Astrocyte of the cerebellum (primary cell): ENCODE data around the gene LRRC36.
"Not testable (repeated sequence)": the region's sequence is repeated elsewhere in the genome, so short reads cannot be mapped to it uniquely, and the experiment has no call there.

Source experiments
- DNase-seq: peaks from one replicate; pipeline ENCODE4 v3.0.0-alpha.2; 2011; ENCODE audit warnings: low read depth
- H3K4me3 ChIP-seq: 2 replicates; pipeline ENCODE4 v1.5.1; 2011; ENCODE audit warnings: mild to moderate bottlenecking, low read depth, low read length, moderate library complexity
- CTCF ChIP-seq: IDR thresholded peaks from 2 replicates; pipeline ENCODE4 v1.5.1; 2012; ENCODE audit warnings: low read length, low read depth, moderate library complexity, mild to moderate bottlenecking; ENCODE audit errors: missing control alignments
- in situ Hi-C: cut with HindIII; loops from 2 replicates; pipeline ENCODE4 v1.10.0; 2017; ENCODE audit warnings: low sequenced_read_pairs

The LRRC36 gene

GRCh38 chr16:67356396-67356795, 29.8 kb downstream of the LRRC36 start:
- no peak overlapping the region for H3K4me3 ChIP-seq
- DNase-seq, result no peak
- no peak for TF ChIP-seq CTCF
- in situ Hi-C loops, result loop anchor here (10.0 kb wide), 1 partner anchor 88 kb away; no protein-coding TSS in a partner anchor

- in situ Hi-C loops, result loop anchor here (10.0 kb wide), 1 partner anchor 87 kb away; no protein-coding TSS in a partner anchor
- no peak overlapping the region for H3K4me3 ChIP-seq
- DNase-seq, result no peak
- TF ChIP-seq CTCF, result no peak
Measured at GRCh38 chr16:67357561-67357960, 30.9 kb downstream of the LRRC36 start.

- in situ Hi-C loops, result loop anchor here (10.0 kb wide), 1 partner anchor 85 kb away; no protein-coding TSS in a partner anchor
- not testable (repeated sequence) for DNase-seq, H3K4me3 ChIP-seq
Measured at GRCh38 chr16:67359540-67360269, 33.1 kb downstream of the LRRC36 start.

- no peak overlapping the region for H3K4me3 ChIP-seq
- TF ChIP-seq CTCF, result no peak
- in situ Hi-C loops, result no loop called here
- no peak for DNase-seq
Measured at GRCh38 chr16:67361038-67361437, 34.4 kb downstream of the LRRC36 start.

GRCh38 chr16:67364600-67365235, 38.1 kb downstream of the LRRC36 start:
- no peak for DNase-seq
- in situ Hi-C loops, result loop anchor here (5.0 kb wide), 2 partner anchors 37 to 82 kb away; partner anchors contain the start of genes KCTD19 and LRRC36
- no peak for TF ChIP-seq CTCF
- no peak overlapping the region for H3K4me3 ChIP-seq

- no peak for TF ChIP-seq CTCF
- H3K4me3 ChIP-seq, result no peak overlapping the region
- DNase-seq, result no peak
- in situ Hi-C loops, result no loop called here
Measured at GRCh38 chr16:67370661-67371060, 44.0 kb downstream of the LRRC36 start.

GRCh38 chr16:67372664-67373063, 46.0 kb downstream of the LRRC36 start:
- TF ChIP-seq CTCF, result peak; percentile 42
- in situ Hi-C loops, result no loop called here
- DNase-seq, result peak; percentile 24
- H3K4me3 ChIP-seq, result no peak overlapping the region

- H3K4me3 ChIP-seq, DNase-seq, in situ Hi-C loops: not testable (repeated sequence)
Measured at GRCh38 chr16:67376012-67376411, 49.4 kb downstream of the LRRC36 start.
